HL-60 (cell line): Measurements from ENCODE around the gene RFC4.

Experiments used
- DNase-seq, 2 experiments: peaks; one replicate each; pipeline ENCODE4 v3.0.0-alpha.2; 2010 to 2020; ENCODE audit warnings: low read depth in 1 of 2, low spot score in 1 of 2
- H3K27ac ChIP-seq: fragments of 250-450 bp; sonication (Bioruptor Pico); replicated peaks from 2 replicates; pipeline ENCODE4 v1.5.1; 2020; ENCODE audit warnings: mild to moderate bottlenecking, moderate library complexity
- H3K27me3 ChIP-seq: fragments of 250-450 bp; sonication (Bioruptor Pico); 2 replicates; pipeline ENCODE4 v1.5.1; 2021; ENCODE audit warnings: mild to moderate bottlenecking, moderate library complexity; ENCODE audit not compliant: insufficient read depth, poor library complexity, severe bottlenecking
- H3K4me3 ChIP-seq: replicated peaks from 2 replicates; pipeline ENCODE4 v1.5.1; 2011; ENCODE audit warnings: mild to moderate bottlenecking, control low read depth, low read length; ENCODE audit not compliant: insufficient read depth
- CTCF ChIP-seq: IDR thresholded peaks from one replicate; pipeline ENCODE4 v1.5.1; 2011; ENCODE audit warnings: low read length, control low read depth, inconsistent platforms; ENCODE audit not compliant: insufficient read depth
- GABPA ChIP-seq: IDR thresholded peaks from 2 replicates; pipeline ENCODE4 v1.6.1; 2012; ENCODE audit warnings: low read depth
- POLR2AphosphoS5 ChIP-seq: IDR thresholded peaks from 2 replicates; pipeline ENCODE4 v1.6.1; 2012; ENCODE audit warnings: low read depth
- REST ChIP-seq: IDR thresholded peaks from 2 replicates; pipeline ENCODE4 v1.6.1; 2012; ENCODE audit warnings: low read depth; ENCODE audit not compliant: insufficient replicate concordance
- SPI1 ChIP-seq: IDR thresholded peaks from 2 replicates; pipeline ENCODE4 v1.6.1; 2012; ENCODE audit warnings: low read depth, mild to moderate bottlenecking, borderline replicate concordance

Gene RFC4

GRCh38 chr3:186784820-186785494, 21.3 kb downstream of the RFC4 start:
- TF ChIP-seq CTCF (no peak), GABPA (no peak; the same call in 1 of the 2 replicates), POLR2AphosphoS5 (no peak), REST (no peak)
- H3K27me3 ChIP-seq, result no peaks in the 10 kb centered on the region
- peak overlapping the region; percentile 99 for H3K27ac ChIP-seq
- DNase-seq, result no peak
- peak overlapping the region; percentile 89 for H3K4me3 ChIP-seq

- no peaks in the 10 kb centered on the region for H3K27me3 ChIP-seq
- peak overlapping the region; percentile 89 for H3K4me3 ChIP-seq
- H3K27ac ChIP-seq, result peak overlapping the region; percentile 99
- peak; percentile 70 to 80 for DNase-seq
- TF ChIP-seq POLR2AphosphoS5 (peak; percentile 25; the same call in 1 of the 2 replicates), SPI1 (no peak)
These were observed 22.4 kb downstream of the RFC4 start for GRCh38 chr3:186783731-186784515.

GRCh38 chr3:186783058-186783730, 23.1 kb downstream of the RFC4 start, which contains the start of gene EIF4A2:
Gene EIF4A2, plus strand, starts transcription at chr3:186783577. Its CDS starts 34 bp downstream, at chr3:186783611.
- TF ChIP-seq POLR2AphosphoS5 (peak; percentile 98), GABPA (peak; percentile 68), SPI1 (no peak), REST (peak; percentile 82)
- H3K4me3 ChIP-seq, result peak within 1 kb of the TSS; percentile 89
- peak within 1 kb of the TSS; percentile 99 for H3K27ac ChIP-seq
- H3K27me3 ChIP-seq, result no peaks in the 10 kb centered on the region
- DNase-seq, result peak; percentile 86

- no peak for TF ChIP-seq POLR2AphosphoS5
- TF ChIP-seq REST, result no peak
- TF ChIP-seq GABPA, result no peak
- no peak for TF ChIP-seq SPI1
- TF ChIP-seq CTCF, result no peak
- no peak for DNase-seq
These were observed 23.7 kb downstream of the RFC4 start for GRCh38 chr3:186782542-186783057.

More at GRCh38 chr3:186782542-186783057, 23.7 kb downstream of the RFC4 start:
- Histone ChIP-seq H3K4me3 (peak overlapping the region; percentile 89), H3K27me3 (no peaks in the 10 kb centered on the region), H3K27ac (peak overlapping the region; percentile 99)
